ENCODE measurements around the gene SSR1. TPM values are rescaled to one million over a fixed set of nuclear protein-coding genes. Genes with fewer than 3 reads are reported as not detected.

The SSR1 gene
- total RNA-seq (2022; extraction: Qiagen RNA extraction), result 65.2 to 84.2 TPM (median 69.6 TPM) in 5 replicates

DNA sequence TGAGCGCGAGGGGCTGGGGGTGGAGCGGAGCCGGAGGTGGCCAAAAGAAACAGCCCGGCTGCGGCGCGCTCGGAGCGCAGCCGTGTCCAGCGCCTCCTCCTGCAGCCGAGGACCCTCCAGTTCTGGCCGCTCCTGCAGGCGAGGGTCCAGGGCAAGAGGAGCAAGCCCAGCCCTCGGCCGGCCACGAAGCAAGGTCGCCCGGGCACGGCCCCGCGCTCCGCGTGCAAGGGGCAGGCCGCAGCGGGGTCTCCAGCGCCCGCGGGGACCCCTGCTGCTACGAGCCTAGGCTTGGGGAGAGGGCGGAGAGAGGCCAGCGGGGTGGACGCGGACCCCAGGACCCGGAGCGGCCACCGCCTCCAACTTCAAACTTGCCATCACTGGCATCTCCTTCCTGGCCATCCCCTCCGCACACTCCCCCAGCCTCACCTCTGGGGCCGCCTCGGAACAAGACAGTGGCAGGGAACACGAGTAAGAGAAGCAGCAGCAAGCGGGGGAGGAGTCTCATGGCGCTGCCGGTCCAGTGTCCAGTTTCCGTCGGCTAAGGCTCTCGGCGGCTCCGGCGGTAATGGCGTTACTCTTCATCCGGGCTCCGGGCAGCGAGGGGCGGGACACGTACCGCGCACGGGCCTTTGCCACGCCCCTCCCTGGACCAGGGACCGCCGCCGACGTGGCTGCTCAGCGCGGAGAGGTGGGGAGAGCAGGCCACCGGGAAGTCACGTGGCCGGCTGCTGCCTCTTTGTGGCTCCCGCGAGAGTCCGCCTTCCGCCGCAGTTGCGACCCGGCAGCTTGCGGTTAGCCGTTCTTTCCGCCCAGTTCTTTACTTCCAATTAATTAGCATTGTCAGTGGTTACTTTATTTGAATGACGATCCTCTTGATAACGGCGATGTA, at the start of gene SSR1:
TSS of gene SSR1 (minus strand) at position 584 of the 889 bp plus-strand sequence. CDS start at position 505, 79 bp downstream.

Other genes with a start within 250 kb of the SSR1 start
- 7.2 to 10.7 TPM (median 8.0 TPM) in 5 replicates for gene RREB1, start 205.2 kb downstream of the SSR1 start, total RNA-seq (2022; extraction: Qiagen RNA extraction)
- gene CAGE1, start 76.5 kb upstream of the SSR1 start, total RNA-seq (2022; extraction: Qiagen RNA extraction), result 0.03 TPM in 2 of 5 replicates, not detected in the others
- gene RIOK1, start 76.6 kb upstream of the SSR1 start, total RNA-seq (2022; extraction: Qiagen RNA extraction), result 11.2 to 14.3 TPM (median 11.6 TPM) in 5 replicates
- gene DSP, start 228.5 kb upstream of the SSR1 start, total RNA-seq (2022; extraction: Qiagen RNA extraction), result 32.3 to 49.0 TPM (median 42.9 TPM) in 5 replicates

Measured in A549 treated with CORT108297 at 1 μM for 4 hours (cell line).